Stimulated activated CD8-positive, alpha-beta memory T cell treated with anti-CD3 and anti-CD28 coated beads, Interleukin-15, amount 100 ng/mL, for 4 hours (primary cell): ENCODE data around the gene RGPD5.
"Not testable (repeated sequence)": the region's sequence is repeated elsewhere in the genome, so short reads cannot be mapped to it uniquely, and the experiment has no call there.

ENCODE experiments used
- DNase-seq, 2 donors: peaks; one replicate each; pipeline ENCODE4 v3.0.0-alpha.2; 2020; ENCODE audit warnings: low read depth in 2 of 2

Gene RGPD5

GRCh38 chr2:109893736-109894135 lies 99.6 kb downstream of the RGPD5 start:
- DNase-seq, result not testable (repeated sequence)

GRCh38 chr2:109894141-109894540 lies 100.0 kb downstream of the RGPD5 start:
- not testable (repeated sequence) for DNase-seq

- DNase-seq, result not testable (repeated sequence)
Observed at GRCh38 chr2:109895090-109895869, 101.2 kb downstream of the RGPD5 start.

GRCh38 chr2:109896212-109896611 lies 102.1 kb downstream of the RGPD5 start:
- DNase-seq, result not testable (repeated sequence)

- not testable (repeated sequence) for DNase-seq
Observed at GRCh38 chr2:109897769-109898461, 103.8 kb downstream of the RGPD5 start.

- not testable (repeated sequence) for DNase-seq
Observed at GRCh38 chr2:109898462-109899336, 104.6 kb downstream of the RGPD5 start, which contains the start of gene LIMS3. Gene LIMS3, plus strand, starts transcription at chr2:109898688. Its CDS starts 41 bp downstream, at chr2:109898729.

GRCh38 chr2:109905796-109906195 lies 111.7 kb downstream of the RGPD5 start:
- DNase-seq, result not testable (repeated sequence)
